Neural cell (in vitro differentiated cells): ENCODE measurements around the gene NMB. TPM values are rescaled to one million over a fixed set of nuclear protein-coding genes. Genes with fewer than 3 reads are reported as not detected.
A peak's percentile ranks its signal among the peaks of the same experiment; 100 is the strongest.

Experiments
- H2AFZ ChIP-seq: fragments of 200-600, 300-800 bp; sonication (generic), shearing (Covaris generic); 2 replicates; pipeline ENCODE4 v1.6.0; 2014; ENCODE audit warnings: low read depth, mild to moderate bottlenecking, antibody characterized with exemption, low read length, moderate library complexity
- H3F3A ChIP-seq: fragments of 200-600 bp; shearing (Covaris generic); 2 replicates; pipeline ENCODE4 v1.6.1; 2016; ENCODE audit warnings: mild to moderate bottlenecking, moderate library complexity, mixed read lengths, antibody characterized with exemption, low read length; ENCODE audit not compliant: insufficient read depth, poor library complexity, severe bottlenecking
- H3K27ac ChIP-seq: fragments of 200-600, 300-800 bp; sonication (generic), shearing (Covaris generic); 2 replicates; pipeline ENCODE4 v1.5.1; 2014; ENCODE audit warnings: mild to moderate bottlenecking, low read length, moderate library complexity
- H3K27me3 ChIP-seq: fragments of 300-800, 200-600 bp; sonication (generic), shearing (Covaris generic); 2 replicates; pipeline ENCODE4 v1.6.0; 2014; ENCODE audit warnings: mild to moderate bottlenecking, low read depth, low read length, moderate library complexity; ENCODE audit not compliant: insufficient read depth
- H3K36me3 ChIP-seq: fragments of 300-800, 200-600 bp; sonication (generic), shearing (Covaris generic); 2 replicates; pipeline ENCODE4 v1.5.1; 2014; ENCODE audit warnings: mild to moderate bottlenecking, antibody characterized with exemption, low read length, moderate library complexity; ENCODE audit not compliant: insufficient read depth
- H3K4me2 ChIP-seq: fragments of 300-800, 200-600 bp; sonication (generic), shearing (Covaris generic); 2 replicates; pipeline ENCODE4 v1.6.0; 2014; ENCODE audit warnings: mild to moderate bottlenecking, low read length
- H3K4me3 ChIP-seq: fragments of 300-800, 200-600 bp; sonication (generic), shearing (Covaris generic); 2 replicates; pipeline ENCODE4 v1.5.1; 2014; ENCODE audit warnings: mild to moderate bottlenecking, low read length, moderate library complexity
- H3K79me2 ChIP-seq: fragments of 200-600 bp; shearing (Covaris generic); replicated peaks from 2 replicates; pipeline ENCODE4 v1.6.0; 2014; ENCODE audit warnings: mild to moderate bottlenecking, low read length, moderate library complexity; ENCODE audit not compliant: insufficient read depth
- H3K9ac ChIP-seq: fragments of 300-800, 200-600 bp; sonication (generic), shearing (Covaris generic); 2 replicates; pipeline ENCODE4 v1.6.1; 2016; ENCODE audit warnings: mild to moderate bottlenecking, low read length, mixed read lengths
- H3K9me2 ChIP-seq: fragments of 200-600 bp; shearing (Covaris generic); 2 replicates; pipeline ENCODE4 v1.6.1; 2016; ENCODE audit warnings: mild to moderate bottlenecking, low read length, mixed read lengths; ENCODE audit not compliant: insufficient read depth
- H3K9me3 ChIP-seq: fragments of 200-600, 300-800 bp; sonication (generic), shearing (Covaris generic); 2 replicates; pipeline ENCODE4 v1.6.1; 2016; ENCODE audit warnings: mild to moderate bottlenecking, mixed run types, low read length, moderate library complexity, mixed read lengths
- H4K20me1 ChIP-seq: fragments of 200-600 bp; shearing (Covaris generic); 2 replicates; pipeline ENCODE4 v1.6.1; 2016; ENCODE audit warnings: mild to moderate bottlenecking, mixed run types; ENCODE audit not compliant: insufficient read depth
- EP300 ChIP-seq: fragments of 450-650 bp; conservative IDR thresholded peaks from 2 replicates; pipeline ENCODE4 v1.6.1; 2014; ENCODE audit warnings: antibody characterized with exemption, mild to moderate bottlenecking, moderate library complexity; ENCODE audit not compliant: poor library complexity, severe bottlenecking
- EZH2 ChIP-seq: fragments of 200-600, 300-800 bp; shearing (Covaris generic), sonication (generic); IDR thresholded peaks from 2 replicates; pipeline ENCODE4 v1.6.1; 2014; ENCODE audit warnings: antibody characterized with exemption, low read length, borderline replicate concordance, mild to moderate bottlenecking; ENCODE audit not compliant: insufficient read depth, poor library complexity, severe bottlenecking
- MXI1 ChIP-seq: fragments of 450-650 bp; conservative IDR thresholded peaks from 2 replicates; pipeline ENCODE4 v1.6.1; 2014; ENCODE audit warnings: antibody characterized with exemption, mild to moderate bottlenecking; ENCODE audit not compliant: poor library complexity, severe bottlenecking
- POLR2AphosphoS5 ChIP-seq: IDR thresholded peaks from 2 replicates; pipeline ENCODE4 v1.6.1; 2012
- RAD21 ChIP-seq: fragments of 450-650 bp; conservative IDR thresholded peaks from 2 replicates; pipeline ENCODE4 v1.6.1; 2014; ENCODE audit warnings: antibody characterized with exemption, mild to moderate bottlenecking, moderate library complexity
- SMC3 ChIP-seq: fragments of 450-650 bp; conservative IDR thresholded peaks from 2 replicates; pipeline ENCODE4 v1.6.1; 2014; ENCODE audit warnings: antibody characterized with exemption, mild to moderate bottlenecking, moderate library complexity; ENCODE audit not compliant: poor library complexity
- TAF1 ChIP-seq: IDR thresholded peaks from 2 replicates; pipeline ENCODE4 v1.6.1; 2012; ENCODE audit warnings: low read depth
- polyA plus RNA-seq: library from polyadenylated mRNA; depleted of rRNA; stranded (reverse); fragments of >200 nt; gene quantifications from 2 replicates; pipeline ENCODE4 v1.2.3, GENCODE V29; 2014
- TF ChIP-seq, protein P1 (sequence below): fragments of 450-650 bp; IDR thresholded peaks from 2 replicates; pipeline ENCODE4 v1.5.1; 2014; ENCODE audit warnings: antibody characterized with exemption, mild to moderate bottlenecking, moderate library complexity; ENCODE audit not compliant: poor library complexity, severe bottlenecking
- TF ChIP-seq, protein P2 (sequence below): IDR thresholded peaks from 2 replicates; pipeline ENCODE4 v1.6.1; 2012; ENCODE audit warnings: borderline replicate concordance

NMB gene
- polyA plus RNA-seq, 1 donor from 2014 or later = 3.0 TPM

DNA sequence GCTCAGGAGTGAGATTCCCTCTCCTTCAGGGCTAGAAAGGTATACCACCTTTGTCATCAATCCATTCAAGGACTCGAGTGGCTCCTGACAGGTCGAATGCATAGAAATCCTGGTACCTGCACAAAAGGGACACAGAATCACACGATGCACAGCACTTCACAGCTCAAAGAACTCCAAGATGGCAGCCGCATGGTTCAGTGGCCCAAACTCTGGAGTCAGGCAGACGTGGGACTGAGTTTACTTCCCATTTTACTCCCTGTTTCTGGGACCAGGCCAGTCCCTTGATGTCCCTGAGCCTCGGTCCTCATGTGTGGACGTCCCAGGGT is 4.5 kb downstream of the NMB start:
- Histone ChIP-seq H3K27me3 (no peaks in the 10 kb centered on the region), H3K27ac (peak overlapping the region; percentile 89), H3K4me3 (peak overlapping the region; percentile 70), H3K9ac (peak overlapping the region; percentile 80), H3K9me3 (no peaks in the 10 kb centered on the region), H3F3A (no peaks in the 10 kb centered on the region), H2AFZ (peak overlapping the region; percentile 81), H3K79me2 (peaks cover 11% of the 10 kb centered on the region), H3K4me2 (peak overlapping the region; percentile 92), H4K20me1 (no peaks in the 10 kb centered on the region), H3K9me2 (no peaks in the 10 kb centered on the region), H3K36me3 (no peaks in the 10 kb centered on the region)
- TF ChIP-seq RAD21 (no peak), EZH2 (no peak), MXI1 (no peak), SMC3 (no peak), TAF1 (no peak), POLR2AphosphoS5 (no peak), EP300 (no peak)
- TF ChIP-seq, protein P1, sequence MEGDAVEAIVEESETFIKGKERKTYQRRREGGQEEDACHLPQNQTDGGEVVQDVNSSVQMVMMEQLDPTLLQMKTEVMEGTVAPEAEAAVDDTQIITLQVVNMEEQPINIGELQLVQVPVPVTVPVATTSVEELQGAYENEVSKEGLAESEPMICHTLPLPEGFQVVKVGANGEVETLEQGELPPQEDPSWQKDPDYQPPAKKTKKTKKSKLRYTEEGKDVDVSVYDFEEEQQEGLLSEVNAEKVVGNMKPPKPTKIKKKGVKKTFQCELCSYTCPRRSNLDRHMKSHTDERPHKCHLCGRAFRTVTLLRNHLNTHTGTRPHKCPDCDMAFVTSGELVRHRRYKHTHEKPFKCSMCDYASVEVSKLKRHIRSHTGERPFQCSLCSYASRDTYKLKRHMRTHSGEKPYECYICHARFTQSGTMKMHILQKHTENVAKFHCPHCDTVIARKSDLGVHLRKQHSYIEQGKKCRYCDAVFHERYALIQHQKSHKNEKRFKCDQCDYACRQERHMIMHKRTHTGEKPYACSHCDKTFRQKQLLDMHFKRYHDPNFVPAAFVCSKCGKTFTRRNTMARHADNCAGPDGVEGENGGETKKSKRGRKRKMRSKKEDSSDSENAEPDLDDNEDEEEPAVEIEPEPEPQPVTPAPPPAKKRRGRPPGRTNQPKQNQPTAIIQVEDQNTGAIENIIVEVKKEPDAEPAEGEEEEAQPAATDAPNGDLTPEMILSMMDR = no peak
- TF ChIP-seq, protein P2, sequence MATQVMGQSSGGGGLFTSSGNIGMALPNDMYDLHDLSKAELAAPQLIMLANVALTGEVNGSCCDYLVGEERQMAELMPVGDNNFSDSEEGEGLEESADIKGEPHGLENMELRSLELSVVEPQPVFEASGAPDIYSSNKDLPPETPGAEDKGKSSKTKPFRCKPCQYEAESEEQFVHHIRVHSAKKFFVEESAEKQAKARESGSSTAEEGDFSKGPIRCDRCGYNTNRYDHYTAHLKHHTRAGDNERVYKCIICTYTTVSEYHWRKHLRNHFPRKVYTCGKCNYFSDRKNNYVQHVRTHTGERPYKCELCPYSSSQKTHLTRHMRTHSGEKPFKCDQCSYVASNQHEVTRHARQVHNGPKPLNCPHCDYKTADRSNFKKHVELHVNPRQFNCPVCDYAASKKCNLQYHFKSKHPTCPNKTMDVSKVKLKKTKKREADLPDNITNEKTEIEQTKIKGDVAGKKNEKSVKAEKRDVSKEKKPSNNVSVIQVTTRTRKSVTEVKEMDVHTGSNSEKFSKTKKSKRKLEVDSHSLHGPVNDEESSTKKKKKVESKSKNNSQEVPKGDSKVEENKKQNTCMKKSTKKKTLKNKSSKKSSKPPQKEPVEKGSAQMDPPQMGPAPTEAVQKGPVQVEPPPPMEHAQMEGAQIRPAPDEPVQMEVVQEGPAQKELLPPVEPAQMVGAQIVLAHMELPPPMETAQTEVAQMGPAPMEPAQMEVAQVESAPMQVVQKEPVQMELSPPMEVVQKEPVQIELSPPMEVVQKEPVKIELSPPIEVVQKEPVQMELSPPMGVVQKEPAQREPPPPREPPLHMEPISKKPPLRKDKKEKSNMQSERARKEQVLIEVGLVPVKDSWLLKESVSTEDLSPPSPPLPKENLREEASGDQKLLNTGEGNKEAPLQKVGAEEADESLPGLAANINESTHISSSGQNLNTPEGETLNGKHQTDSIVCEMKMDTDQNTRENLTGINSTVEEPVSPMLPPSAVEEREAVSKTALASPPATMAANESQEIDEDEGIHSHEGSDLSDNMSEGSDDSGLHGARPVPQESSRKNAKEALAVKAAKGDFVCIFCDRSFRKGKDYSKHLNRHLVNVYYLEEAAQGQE = no peak

DNA sequence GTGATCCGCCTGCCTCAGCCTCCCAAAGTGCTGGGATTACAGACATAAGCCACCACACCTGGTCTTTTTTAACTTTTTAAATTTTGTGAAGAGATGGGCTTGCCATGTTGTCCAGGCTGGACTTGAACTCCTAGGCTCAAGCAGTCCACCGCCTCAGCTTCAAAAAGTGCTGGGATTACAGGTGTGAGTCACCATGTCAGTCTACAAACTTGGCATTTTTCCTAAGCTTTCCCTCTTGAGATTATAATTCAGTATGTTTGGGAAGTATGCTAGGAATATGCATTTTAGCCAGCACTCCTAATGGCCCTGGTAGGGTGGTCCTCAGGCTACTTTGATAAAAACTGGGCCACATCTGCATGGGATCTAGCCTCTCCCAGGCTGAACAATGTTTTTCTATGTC is 8.3 kb downstream of the NMB start:
- Histone ChIP-seq H3K9ac (no peak overlapping the region), H3K4me3 (no peak overlapping the region), H3K4me2 (no peak overlapping the region), H3K36me3 (no peaks in the 10 kb centered on the region), H2AFZ (no peak overlapping the region), H3K27ac (no peak overlapping the region), H3K79me2 (peaks cover 11% of the 10 kb centered on the region), H3K9me3 (no peaks in the 10 kb centered on the region), H3K9me2 (no peaks in the 10 kb centered on the region), H3K27me3 (no peaks in the 10 kb centered on the region), H3F3A (no peaks in the 10 kb centered on the region), H4K20me1 (no peaks in the 10 kb centered on the region)
- TF ChIP-seq EP300 (no peak), POLR2AphosphoS5 (no peak), TAF1 (no peak), MXI1 (no peak), RAD21 (no peak), SMC3 (no peak)
- TF ChIP-seq, protein P2 = no peak
- TF ChIP-seq, protein P1 = no peak
